Measurements from ENCODE around the gene SHPK. TPM values are rescaled to one million over a fixed set of nuclear protein-coding genes. Genes with fewer than 3 reads are reported as not detected.

SHPK gene
- total RNA-seq, 6 donors from 2014 or later = 10.5 to 25.1 (median 12.4) TPM

- TF ChIP-seq POLR2AphosphoS5 (IDR thresholded peaks at IDR 0.05) (no peak), EP300 (IDR thresholded peaks at IDR 0.05) (no peak), POLR2A (IDR thresholded peaks at IDR 0.05) (no peak)
- TF ChIP-seq, protein P1, sequence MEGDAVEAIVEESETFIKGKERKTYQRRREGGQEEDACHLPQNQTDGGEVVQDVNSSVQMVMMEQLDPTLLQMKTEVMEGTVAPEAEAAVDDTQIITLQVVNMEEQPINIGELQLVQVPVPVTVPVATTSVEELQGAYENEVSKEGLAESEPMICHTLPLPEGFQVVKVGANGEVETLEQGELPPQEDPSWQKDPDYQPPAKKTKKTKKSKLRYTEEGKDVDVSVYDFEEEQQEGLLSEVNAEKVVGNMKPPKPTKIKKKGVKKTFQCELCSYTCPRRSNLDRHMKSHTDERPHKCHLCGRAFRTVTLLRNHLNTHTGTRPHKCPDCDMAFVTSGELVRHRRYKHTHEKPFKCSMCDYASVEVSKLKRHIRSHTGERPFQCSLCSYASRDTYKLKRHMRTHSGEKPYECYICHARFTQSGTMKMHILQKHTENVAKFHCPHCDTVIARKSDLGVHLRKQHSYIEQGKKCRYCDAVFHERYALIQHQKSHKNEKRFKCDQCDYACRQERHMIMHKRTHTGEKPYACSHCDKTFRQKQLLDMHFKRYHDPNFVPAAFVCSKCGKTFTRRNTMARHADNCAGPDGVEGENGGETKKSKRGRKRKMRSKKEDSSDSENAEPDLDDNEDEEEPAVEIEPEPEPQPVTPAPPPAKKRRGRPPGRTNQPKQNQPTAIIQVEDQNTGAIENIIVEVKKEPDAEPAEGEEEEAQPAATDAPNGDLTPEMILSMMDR (IDR thresholded peaks at IDR 0.05) = no peak
- DNase-seq (peak in 1 of 2 donors; percentile 73), ATAC-seq (ENCODE audit: low FRiP score in 2 of 2) (no peak)
- H3K27ac ChIP-seq = no peak overlapping the region
- WGBS, 2 donors = 91 to 95% methylated on average over 19 to 27 of the region's 33 CpGs
- H3K4me1 ChIP-seq = peaks cover 24 to 29% (median 28%) of the 10 kb centered on the region in 4 donors
- no peaks in the 10 kb centered on the region for H3K27me3 ChIP-seq
- no peak overlapping the region for H3K4me3 ChIP-seq
- peaks cover 2 to 59% (median 31%) of the 10 kb centered on the region in 4 donors for H3K36me3 ChIP-seq
- no peaks in the 10 kb centered on the region for H3K9me3 ChIP-seq
Observed at GRCh38 chr17:3663102-3664011, 27.3 kb upstream of the SHPK start.

DNA sequence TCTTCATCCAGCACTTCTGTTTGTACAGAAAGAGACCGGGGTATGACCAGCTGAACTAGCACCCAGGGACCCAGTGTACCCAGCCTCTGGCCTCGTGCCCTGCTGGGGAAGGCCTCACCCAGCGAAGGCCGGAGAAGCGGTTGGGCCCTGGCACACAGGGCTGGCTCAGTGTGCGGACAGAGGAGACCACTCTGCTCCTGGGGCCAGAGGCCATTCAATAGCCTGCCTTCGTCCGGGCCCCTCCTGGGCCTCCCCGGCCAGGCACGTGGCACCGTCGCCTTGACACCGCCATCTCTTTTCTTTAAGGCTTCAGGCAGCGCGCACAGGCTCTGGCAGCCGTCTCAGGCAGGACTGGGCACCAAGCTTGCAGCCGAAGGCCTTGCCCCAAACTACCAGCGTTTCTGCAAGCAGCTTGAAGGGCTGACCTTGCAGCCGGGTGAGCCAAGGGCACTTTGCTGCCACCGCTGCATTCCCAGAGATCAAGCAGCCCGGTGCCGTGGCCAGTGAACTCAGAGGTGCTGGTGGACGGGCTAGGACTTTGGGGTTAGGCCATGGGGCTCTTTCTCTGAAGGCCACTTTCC, 24.4 kb upstream of the SHPK start:
- Histone ChIP-seq H3K27me3 (no peaks in the 10 kb centered on the region), H3K9me3 (no peaks in the 10 kb centered on the region), H3K4me1 (peaks cover 7 to 10% (median 8%) of the 10 kb centered on the region in 4 donors), H3K4me3 (no peak overlapping the region), H3K36me3 (peaks cover 2 to 74% (median 46%) of the 10 kb centered on the region in 4 donors), H3K27ac (peak overlapping the region; percentile 17 to 58 (median 46))
- TF ChIP-seq, protein P1 (IDR thresholded peaks at IDR 0.05) = no peak
- TF ChIP-seq POLR2A (IDR thresholded peaks at IDR 0.05) (no peak), POLR2AphosphoS5 (IDR thresholded peaks at IDR 0.05) (no peak), EP300 (IDR thresholded peaks at IDR 0.05) (no peak)
- DNase-seq = peak in 1 of 2 donors; percentile 76
- no peak for ATAC-seq (ENCODE audit: low FRiP score in 2 of 2)
- whole genome bisulfite sequencing, 2 donors = 92 to 93% methylated on average over 18 to 21 of the region's 23 CpGs

DNA sequence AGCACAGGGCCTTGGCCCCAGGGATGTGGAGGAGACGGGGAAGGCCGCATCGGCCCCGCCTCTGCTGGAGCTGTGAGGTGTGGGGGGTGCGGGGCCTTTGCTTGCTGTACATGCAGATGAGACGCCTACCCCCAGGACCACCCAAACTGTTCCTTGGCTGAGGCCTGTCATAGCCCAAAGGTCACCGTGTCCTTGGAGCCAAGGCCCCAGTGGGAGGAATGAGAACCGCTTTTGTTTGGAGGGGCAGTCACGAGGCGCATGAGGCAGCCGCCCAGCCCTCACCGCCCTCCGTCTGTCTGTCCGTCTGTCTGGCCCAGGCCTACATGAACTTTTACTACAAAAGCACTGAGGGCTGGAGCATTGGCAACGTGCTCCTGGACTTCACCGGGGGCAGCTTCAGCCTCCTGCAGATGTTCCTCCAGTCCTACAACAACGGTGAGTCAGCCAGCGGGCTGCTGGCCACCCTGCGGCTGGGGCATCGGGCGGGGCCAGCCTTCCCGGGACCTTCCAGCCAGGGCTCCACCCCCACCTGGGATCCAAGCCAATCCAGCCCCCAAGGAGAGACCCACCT, 23.6 kb upstream of the SHPK start:
- H3K27ac ChIP-seq = peak overlapping the region; percentile 46 to 58 (median 47)
- ATAC-seq (ENCODE audit: low FRiP score in 2 of 2) (peak; percentile 6 to 81), DNase-seq (peak in 1 of 2 donors; percentile 81)
- no peaks in the 10 kb centered on the region for H3K9me3 ChIP-seq
- no peak overlapping the region for H3K4me3 ChIP-seq
- H3K36me3 ChIP-seq = peaks cover under 1 to 74% (median 47%) of the 10 kb centered on the region in 4 donors
- 79 to 83% methylated on average over 8 to 22 of the region's 22 CpGs for WGBS, 2 donors
- peaks cover 7 to 10% (median 8%) of the 10 kb centered on the region in 4 donors for H3K4me1 ChIP-seq
- H3K27me3 ChIP-seq = no peaks in the 10 kb centered on the region
- TF ChIP-seq POLR2A (IDR thresholded peaks at IDR 0.05) (no peak), EP300 (IDR thresholded peaks at IDR 0.05) (no peak), POLR2AphosphoS5 (IDR thresholded peaks at IDR 0.05) (no peak)
- TF ChIP-seq, protein P1 (IDR thresholded peaks at IDR 0.05) = peak in 1 of 6 experiments; percentile 45

DNA sequence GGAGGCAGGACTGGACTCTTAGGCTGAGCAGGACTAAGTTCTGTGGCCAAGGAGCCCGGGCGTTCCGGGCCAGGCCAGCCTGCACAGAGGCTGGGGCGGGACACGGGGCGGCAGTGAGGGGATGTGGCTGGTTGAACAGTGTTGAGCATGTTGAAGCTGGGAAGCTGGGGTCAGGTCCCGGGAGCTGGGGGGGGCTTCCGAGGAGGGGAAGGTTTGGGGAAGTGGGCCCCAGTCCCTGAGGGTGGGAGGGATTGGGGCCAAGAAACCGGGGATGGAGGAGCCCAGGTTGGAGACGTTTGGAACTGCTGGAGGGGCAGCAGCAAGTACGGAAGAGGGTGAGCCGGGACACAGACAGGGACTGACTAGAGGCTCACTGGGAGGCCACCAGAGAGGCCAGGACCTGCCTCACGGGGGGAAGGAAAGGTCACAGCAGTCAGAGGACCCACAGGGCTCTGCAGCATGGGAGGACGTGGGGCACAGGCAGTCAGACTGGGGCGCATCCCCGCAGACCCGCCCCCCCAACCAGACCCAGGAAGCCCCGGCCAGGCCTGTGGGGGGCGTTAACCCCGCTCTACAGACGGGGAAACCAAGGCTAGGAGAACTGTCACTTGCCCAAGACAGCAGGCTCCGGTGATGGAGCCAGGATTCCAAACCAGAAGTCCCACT, 22.9 kb upstream of the SHPK start:
- Histone ChIP-seq H3K36me3 (peaks cover 0 to 66% (median 40%) of the 10 kb centered on the region in 4 donors), H3K9me3 (no peaks in the 10 kb centered on the region), H3K27ac (peak overlapping the region; percentile 46 to 58 (median 47)), H3K4me1 (peaks cover 7 to 10% (median 8%) of the 10 kb centered on the region in 4 donors), H3K27me3 (no peaks in the 10 kb centered on the region), H3K4me3 (no peak overlapping the region)
- ATAC-seq (ENCODE audit: low FRiP score in 2 of 2) (peak in 1 of 2 donors; percentile 21), DNase-seq (peak in 1 of 2 donors; percentile 72)
- TF ChIP-seq POLR2A (IDR thresholded peaks at IDR 0.05) (no peak), POLR2AphosphoS5 (IDR thresholded peaks at IDR 0.05) (no peak)
- WGBS, 2 donors = 75 to 80% methylated on average over 17 to 21 of the region's 22 CpGs

Measured in upper lobe of left lung (tissue), 6 donors.